GM20000 (cell line): ENCODE results near the gene TSPAN12.

Source experiments
- DNase-seq: peaks from one replicate; pipeline ENCODE4 v3.0.0; 2012; ENCODE audit warnings: low spot score
- TF ChIP-seq, protein P1 (sequence below): IDR thresholded peaks from 2 replicates; pipeline ENCODE4 v1.5.1; 2012; ENCODE audit warnings: mild to moderate bottlenecking, control low read depth; ENCODE audit errors: extremely low read depth, missing control alignments

The TSPAN12 gene

DNA sequence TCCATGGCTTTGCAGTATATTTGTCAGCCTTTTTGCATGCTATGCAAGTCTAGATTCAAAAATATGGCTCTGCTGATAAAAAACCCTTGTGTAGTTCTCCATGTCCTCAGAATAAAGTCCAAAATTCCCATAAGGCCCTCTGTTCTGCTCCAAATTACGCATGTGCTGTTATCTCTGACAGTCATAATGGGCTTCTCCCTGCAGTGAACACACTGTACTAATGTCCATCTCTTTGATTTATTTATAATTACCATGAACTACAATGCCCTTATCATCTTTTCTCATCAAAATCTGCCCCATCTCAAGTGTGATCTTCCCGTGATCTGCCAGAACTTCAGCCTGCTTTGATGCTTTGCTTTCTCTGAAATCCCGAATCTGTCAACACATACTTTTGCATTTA lies 87.7 kb downstream of the TSPAN12 start:
- DNase-seq = no peak
- TF ChIP-seq, protein P1, sequence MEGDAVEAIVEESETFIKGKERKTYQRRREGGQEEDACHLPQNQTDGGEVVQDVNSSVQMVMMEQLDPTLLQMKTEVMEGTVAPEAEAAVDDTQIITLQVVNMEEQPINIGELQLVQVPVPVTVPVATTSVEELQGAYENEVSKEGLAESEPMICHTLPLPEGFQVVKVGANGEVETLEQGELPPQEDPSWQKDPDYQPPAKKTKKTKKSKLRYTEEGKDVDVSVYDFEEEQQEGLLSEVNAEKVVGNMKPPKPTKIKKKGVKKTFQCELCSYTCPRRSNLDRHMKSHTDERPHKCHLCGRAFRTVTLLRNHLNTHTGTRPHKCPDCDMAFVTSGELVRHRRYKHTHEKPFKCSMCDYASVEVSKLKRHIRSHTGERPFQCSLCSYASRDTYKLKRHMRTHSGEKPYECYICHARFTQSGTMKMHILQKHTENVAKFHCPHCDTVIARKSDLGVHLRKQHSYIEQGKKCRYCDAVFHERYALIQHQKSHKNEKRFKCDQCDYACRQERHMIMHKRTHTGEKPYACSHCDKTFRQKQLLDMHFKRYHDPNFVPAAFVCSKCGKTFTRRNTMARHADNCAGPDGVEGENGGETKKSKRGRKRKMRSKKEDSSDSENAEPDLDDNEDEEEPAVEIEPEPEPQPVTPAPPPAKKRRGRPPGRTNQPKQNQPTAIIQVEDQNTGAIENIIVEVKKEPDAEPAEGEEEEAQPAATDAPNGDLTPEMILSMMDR = no peak

DNA sequence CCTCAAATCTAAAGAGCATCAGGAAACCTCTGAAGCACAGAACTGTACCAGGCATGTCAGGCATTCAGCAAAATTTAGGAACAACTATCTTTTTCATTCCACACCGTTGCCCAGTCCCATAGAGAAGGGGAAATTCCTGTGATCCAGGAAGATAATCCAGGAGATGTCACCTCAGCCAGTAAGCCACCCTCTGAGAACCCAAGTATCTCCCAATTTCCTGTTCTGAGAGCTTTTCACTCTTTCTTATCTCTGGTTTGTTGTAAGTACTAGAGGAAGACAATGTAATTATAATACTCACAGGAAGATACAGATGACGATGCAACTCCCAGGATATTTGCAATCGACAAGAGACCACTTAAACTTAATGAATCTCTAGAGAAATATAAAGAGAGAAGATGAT lies 97.1 kb downstream of the TSPAN12 start:
- no peak for DNase-seq
- TF ChIP-seq, protein P1 = no peak

DNA sequence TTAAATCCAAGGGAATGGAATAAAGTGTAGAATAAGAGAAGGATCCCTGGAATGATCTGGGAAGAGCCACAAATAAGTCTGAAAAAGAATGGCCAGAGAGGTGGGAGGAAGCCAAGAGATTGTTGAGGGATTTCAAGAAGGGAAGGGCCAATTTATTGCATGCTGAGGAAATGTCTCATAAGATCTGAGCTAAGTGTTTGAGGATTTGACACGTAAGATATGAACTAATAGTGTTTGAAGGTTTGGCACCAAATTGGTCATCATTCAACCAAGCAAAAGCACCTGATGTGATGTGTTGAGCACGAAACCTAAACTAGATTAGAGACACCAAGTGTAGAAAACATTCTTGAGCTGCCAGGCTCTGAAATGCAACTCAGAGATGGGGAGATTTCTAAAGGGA lies 97.9 kb downstream of the TSPAN12 start:
- DNase-seq = peak; percentile 21
- TF ChIP-seq, protein P1 = no peak

DNA sequence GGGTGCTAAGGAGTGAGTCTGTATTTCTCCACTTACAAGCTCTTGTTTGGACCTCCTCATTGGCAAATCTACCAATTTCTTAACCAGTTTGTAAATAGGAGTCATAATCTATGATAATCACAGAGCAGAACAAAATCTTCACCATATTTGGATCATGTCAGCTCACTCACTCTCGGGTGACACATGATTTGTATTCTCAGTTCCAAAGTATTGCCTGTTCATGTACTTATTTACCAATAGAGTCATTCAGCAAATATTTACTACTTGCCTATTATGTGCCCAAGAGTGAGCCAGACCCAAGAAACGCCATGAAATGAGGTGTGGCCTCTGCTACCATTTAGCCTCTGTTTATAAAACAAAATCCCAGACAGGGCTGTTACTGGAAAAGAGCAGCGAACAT lies 114.8 kb downstream of the TSPAN12 start:
- TF ChIP-seq, protein P1 = no peak
- no peak for DNase-seq

DNA sequence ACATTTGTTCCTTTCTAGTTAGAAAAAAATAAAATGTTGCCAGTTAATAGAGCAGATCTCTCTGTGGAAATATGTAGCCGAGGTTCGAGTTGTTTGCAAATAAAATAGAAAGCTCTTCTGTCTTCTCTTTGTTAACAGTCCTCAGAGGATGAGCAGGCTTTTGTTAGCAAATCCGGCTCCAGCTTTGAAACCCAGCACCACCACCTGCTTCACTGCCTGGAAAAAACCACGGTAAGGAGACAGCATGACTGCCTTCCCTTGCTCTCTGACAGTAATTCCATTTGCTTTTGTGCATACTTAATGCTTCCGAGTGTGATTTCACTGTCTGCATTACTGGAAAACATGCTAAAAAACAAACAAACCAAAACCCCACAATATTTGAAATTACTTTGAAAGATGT lies 115.6 kb downstream of the TSPAN12 start:
- no peak for DNase-seq
- TF ChIP-seq, protein P1 = no peak

DNA sequence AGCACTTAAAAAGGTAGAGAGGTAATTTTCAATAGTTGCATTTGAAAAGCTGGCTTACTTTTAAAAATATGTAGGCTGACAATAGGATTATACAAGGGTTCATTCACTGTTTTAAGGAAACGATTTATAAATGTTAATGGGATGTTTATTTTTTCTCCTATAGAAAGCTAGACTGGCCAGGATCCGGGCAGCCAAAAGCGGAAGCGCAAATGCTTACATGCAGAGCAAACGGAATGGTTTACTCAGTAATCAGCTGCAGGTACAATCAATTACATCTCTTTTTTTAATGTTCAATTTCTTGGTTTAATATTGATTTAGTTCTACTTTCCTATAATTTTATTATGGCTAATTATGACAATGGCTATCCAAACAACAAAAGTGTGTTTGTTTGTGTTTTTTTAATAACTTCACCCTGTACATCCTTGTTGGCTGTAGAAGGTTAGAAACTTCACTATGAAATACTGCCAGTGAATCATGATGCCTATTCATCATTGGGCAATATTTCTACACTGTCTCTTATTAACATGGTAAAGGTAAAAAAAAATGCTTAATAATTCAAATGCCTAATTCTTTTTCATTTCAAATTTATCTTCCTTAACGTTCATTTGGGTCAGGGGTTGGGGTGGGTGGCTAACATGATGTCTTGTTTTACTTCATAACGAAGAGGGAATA lies 116.4 kb downstream of the TSPAN12 start:
- TF ChIP-seq, protein P1 = no peak
- no peak for DNase-seq

DNA sequence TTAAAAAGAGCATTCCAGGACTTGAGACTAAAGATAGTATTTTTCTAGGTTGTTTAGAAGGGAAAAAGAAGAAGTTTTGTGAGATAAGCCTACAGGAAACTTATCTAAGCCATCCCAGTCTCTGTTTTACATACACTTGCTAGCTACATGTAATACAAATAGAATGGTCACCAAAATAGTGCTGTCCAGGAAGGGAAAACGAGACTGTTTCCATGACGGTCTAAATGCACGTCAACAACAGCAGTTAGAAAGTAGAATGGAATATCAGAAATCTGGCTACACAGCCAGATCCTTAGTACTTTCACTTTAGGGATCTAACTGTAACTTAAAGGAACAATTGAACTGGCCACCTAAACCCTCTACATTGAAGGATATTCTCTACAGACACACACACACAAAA lies 117.6 kb downstream of the TSPAN12 start:
- DNase-seq = no peak
- TF ChIP-seq, protein P1 = no peak
